Stimulated activated naive CD4-positive, alpha-beta T cell treated with Interleukin-2 at 50 U/mL for 16 hours (primary cell): ENCODE data around the gene MYCBP2.
"Not testable (repeated sequence)": the region's sequence is repeated elsewhere in the genome, so short reads cannot be mapped to it uniquely, and the experiment has no call there.

Experiments
- DNase-seq: peaks from one replicate; lab custom pipeline; 2025; lab: John Stamatoyannopoulos, UW

Gene MYCBP2

GRCh38 chr13:77338329-77338728, 11.4 kb upstream of the MYCBP2 start:
- no peak for DNase-seq

GRCh38 chr13:77337159-77337558, 10.3 kb upstream of the MYCBP2 start:
- DNase-seq: no peak

GRCh38 chr13:77335543-77335942, 8.6 kb upstream of the MYCBP2 start:
- DNase-seq: no peak

- DNase-seq: no peak
Observed at GRCh38 chr13:77333594-77333993, 6.7 kb upstream of the MYCBP2 start.

- DNase-seq: no peak
Observed at GRCh38 chr13:77331421-77331820, 4.5 kb upstream of the MYCBP2 start.

DNA sequence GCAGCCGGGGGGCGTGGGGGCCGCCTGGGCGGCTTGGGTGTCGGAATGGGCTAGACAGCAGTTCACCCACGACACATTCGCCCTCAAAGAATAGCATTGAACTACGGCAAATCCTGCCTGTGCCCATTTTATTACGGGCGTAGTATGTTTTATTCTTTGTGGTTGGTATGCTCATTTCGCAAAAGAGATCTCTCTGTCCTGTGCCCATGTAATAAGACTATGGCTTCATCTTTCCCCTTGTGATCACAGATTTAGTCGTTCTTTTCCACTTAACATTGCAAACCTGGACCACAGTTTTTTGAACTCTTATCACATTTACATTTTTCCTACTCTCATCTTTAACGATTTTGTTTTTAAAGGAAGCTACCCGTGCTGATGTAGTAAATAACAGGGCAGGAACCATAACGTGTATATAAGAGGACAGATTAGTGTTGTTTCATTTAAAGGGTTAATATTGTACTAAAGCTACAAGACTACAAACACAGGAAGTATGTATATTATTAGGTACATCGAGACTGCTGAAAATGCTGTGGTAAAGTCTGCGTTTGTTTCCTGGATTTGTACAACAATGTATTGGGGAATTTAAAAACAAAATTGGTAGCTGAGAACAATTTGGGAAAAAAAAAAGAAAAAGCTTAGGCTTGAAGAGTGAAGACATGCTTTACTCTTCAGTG, 3.2 kb upstream of the MYCBP2 start:
- no peak for DNase-seq

- DNase-seq: peak; percentile 90
Observed at GRCh38 chr13:77329133-77329910, 2.4 kb upstream of the MYCBP2 start.

DNA sequence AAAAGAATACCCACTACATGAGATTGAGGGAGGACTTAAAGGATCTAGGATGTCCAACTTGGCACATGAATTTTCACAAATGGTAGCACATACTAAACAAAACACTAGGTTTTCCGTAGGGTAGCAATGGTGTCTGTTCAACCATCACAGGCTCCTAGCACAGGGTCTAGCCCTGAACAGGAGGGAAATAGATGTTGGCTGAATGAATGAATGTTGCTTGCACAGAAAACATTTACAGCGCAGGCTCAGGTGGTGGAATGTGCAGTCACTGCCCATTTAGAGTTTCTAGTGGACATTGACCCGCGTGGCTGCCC, 1.9 kb upstream of the MYCBP2 start:
- no peak for DNase-seq

- DNase-seq: no peak
Observed at GRCh38 chr13:77325371-77325980, 1.4 kb downstream of the MYCBP2 start.

DNA sequence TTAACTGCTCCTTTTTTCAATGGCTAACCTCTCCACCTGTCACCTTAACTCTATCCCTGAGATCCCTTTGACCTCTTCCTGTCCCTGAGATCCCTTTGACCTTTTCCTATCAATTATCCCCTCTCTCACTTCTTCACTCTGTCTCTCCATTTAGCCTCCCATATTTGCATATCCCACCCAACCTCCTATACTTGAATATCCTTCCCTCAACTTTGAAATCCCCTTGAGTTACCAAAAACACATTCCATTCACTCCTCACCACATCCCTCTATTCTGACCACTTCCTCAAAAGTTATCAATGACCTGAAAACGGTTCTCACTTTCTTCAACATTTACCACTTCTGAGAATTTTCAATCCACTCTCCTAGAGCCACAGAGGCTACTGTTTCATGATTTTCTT, 3.0 kb downstream of the MYCBP2 start:
- DNase-seq: no peak

DNA sequence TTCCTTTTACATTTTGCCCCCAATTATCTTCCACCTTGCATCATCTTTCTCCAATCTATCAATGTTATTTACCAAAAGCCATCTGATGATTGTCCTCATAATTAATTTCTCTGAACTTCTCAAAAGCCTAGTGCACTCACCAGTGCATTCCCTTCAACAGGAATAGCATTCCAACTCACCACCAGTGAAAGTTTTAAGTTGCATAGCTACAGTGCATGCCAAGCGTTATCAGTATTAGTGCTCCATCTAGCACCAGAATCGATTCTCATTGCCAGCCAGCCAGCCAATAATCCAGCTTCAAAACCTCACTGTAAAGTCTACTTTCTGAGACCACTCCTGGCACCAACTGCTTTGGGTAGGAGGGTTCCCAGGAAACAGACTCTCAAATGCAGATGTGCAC, 7.4 kb downstream of the MYCBP2 start:
- no peak for DNase-seq

DNA sequence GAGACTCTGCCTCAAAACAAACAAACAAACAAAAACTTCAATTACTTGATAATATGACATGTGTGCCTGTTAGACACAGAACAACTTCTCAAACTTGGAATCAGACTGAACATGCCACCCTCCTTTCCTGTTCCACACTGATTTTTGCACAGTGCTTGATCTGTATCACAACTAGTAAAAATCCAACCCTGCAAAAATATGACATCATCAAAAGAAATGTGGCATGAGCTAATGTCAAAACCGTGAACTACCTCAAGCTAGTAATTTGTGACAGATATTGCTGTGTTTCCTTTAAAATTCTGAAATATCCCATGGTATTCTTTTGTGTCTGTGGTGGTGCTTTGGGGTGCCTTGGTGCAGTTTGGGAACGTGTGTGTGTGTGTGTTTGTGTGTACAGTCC, 8.2 kb downstream of the MYCBP2 start:
- no peak for DNase-seq

GRCh38 chr13:77316430-77316829, 10.5 kb downstream of the MYCBP2 start:
- no peak for DNase-seq

GRCh38 chr13:77315509-77315908, 11.4 kb downstream of the MYCBP2 start:
- not testable (repeated sequence) for DNase-seq

DNA sequence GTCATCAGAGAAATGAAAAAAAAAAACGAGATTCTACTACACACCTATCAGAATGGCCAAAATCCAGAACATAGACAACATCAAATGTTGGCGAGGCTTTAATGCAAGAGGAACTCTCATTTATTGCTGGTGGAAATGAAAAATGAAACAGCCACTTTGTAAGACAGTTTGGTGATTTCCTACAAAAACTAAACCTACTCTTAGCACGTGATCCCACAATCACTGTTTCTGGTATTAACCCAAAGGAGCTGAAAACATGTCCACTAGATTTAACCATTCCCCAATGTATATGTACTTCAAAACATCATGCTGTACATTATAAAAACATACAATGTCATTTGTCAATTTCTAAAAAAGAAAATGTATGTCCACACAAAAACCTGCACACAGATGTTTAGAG, 13.0 kb downstream of the MYCBP2 start:
- DNase-seq: no peak

DNA sequence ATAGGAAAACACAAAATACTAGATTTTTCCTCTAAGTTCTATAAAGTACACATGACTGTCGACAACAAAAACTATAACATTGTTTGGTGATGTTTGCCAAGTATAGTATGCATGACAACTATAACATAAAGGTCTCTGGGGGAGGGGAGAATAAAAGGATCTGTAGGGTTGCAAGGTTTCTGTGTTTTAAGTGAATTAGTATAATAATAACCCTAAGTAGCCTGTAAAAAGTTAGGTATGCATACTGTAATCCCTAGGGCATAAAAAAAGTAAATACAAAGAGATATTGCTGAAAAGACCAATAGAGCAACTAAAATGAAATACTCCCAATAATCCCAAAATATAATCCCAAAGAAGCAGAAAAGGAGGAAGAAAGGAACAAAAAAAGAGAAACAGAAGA, 14.6 kb downstream of the MYCBP2 start:
- no peak for DNase-seq

GRCh38 chr13:77310579-77311279, 16.2 kb downstream of the MYCBP2 start:
- no peak for DNase-seq

GRCh38 chr13:77310161-77310560, 16.7 kb downstream of the MYCBP2 start:
- no peak for DNase-seq

GRCh38 chr13:77309254-77309653, 17.6 kb downstream of the MYCBP2 start:
- no peak for DNase-seq

DNA sequence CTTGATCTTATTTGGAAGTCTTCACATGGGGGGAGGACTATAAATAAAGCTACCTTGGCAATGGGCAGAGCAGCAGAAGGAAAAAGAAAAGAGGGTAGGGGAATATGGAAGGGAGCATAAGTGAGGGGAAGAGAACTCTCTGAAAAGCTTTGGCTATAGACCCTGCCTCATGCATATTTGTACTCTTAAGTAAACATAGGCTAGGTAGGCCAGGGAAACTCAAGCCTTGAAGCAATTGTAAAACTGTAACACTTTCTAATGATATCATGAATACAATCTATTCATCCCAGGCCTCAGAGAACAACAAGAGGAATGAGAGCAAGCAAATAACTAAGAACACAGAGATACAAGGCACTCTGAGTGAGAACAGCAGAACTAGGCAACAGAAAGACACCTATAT, 20.4 kb downstream of the MYCBP2 start:
- DNase-seq: no peak

DNA sequence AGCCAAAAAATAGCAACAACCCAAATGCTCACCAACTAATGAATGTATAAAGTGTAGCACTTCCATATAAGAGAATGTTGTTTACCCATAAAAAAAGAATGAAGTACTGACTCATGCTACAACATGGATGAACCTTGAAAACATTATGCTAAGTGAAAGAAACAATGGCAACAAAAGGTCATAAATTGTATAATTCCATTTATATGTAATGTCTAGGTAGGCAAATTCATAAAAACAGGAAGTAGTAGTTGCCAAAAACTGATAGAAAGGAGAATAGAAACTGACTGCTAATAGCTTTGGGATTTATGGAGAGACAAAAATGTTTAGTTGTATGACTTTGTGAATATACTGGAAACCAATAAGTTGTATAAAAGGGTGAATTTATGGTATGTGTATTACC, 21.6 kb downstream of the MYCBP2 start:
- DNase-seq: no peak

DNA sequence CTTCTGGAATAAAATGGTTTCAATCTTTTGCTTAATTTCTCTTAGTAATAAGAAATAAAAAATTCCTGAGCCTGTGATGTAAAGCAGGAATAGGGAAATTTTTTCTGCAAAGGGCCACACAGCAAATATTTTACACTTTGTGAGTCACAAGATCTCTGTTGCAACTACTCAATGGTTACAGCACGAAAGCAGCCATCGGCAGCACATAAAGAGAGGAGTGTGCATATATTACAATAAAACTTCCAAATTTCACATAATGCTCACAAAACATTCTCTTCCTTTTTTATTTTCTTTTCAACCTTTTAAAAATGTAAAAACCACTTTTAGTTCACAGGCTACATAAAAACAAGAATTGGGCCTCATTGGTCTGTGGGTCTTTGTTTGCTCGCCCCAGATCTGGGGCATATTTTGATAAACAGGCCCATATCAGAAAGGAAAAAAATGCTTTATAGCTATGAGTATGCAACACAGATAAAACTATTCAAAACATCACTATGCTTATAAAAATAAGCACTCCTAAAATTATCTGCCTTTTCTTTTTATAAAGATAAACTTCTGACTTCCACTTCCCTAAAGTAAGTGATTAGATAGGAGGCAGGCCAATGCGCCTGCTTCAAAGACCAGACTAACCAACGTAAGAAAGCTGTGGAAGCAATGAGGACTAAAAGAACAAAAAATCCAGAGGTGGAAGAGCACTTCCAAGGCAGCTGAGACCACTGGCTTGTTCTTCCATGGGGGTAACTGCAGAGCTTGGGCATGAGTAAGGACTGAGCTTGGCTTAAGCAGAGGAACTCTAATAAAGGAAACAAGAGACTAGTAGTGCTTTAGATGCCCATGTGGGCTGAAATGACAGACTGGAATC, 26.5 kb downstream of the MYCBP2 start:
- DNase-seq: no peak
